Fibroblast of lung (primary cell): Measurements from ENCODE around the gene RPL37A.

Experiments used
- EZH2 ChIP-seq: IDR thresholded peaks from 2 replicates; pipeline ENCODE4 v1.5.1; 2012; ENCODE audit warnings: low read length, control low read depth, mild to moderate bottlenecking; ENCODE audit errors: missing control alignments
- TF ChIP-seq, protein P1 (sequence below), 2 donors: IDR thresholded peaks in 1 of 2; conservative IDR thresholded peaks in 1 of 2; 1 replicate in 1 of 2; 2 replicates in 1 of 2; pipeline ENCODE4 v1.5.1; 2011 to 2012; ENCODE audit warnings: low read length in 2 of 2, control low read depth in 1 of 2, inconsistent platforms in 1 of 2, low read depth in 1 of 2, mild to moderate bottlenecking in 1 of 2

- TF ChIP-seq, protein P1, sequence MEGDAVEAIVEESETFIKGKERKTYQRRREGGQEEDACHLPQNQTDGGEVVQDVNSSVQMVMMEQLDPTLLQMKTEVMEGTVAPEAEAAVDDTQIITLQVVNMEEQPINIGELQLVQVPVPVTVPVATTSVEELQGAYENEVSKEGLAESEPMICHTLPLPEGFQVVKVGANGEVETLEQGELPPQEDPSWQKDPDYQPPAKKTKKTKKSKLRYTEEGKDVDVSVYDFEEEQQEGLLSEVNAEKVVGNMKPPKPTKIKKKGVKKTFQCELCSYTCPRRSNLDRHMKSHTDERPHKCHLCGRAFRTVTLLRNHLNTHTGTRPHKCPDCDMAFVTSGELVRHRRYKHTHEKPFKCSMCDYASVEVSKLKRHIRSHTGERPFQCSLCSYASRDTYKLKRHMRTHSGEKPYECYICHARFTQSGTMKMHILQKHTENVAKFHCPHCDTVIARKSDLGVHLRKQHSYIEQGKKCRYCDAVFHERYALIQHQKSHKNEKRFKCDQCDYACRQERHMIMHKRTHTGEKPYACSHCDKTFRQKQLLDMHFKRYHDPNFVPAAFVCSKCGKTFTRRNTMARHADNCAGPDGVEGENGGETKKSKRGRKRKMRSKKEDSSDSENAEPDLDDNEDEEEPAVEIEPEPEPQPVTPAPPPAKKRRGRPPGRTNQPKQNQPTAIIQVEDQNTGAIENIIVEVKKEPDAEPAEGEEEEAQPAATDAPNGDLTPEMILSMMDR (conservative IDR thresholded peaks at IDR 0.05 in 1 of 2, IDR thresholded peaks at IDR 0.05 in 1 of 2; ENCODE audit: low read depth in 1 of 2, low read length in 2 of 2) = no peak
- no peak for TF ChIP-seq EZH2
Measured at GRCh38 chr2:216475767-216476166, 22.9 kb upstream of the RPL37A start.
